ENCODE data around the gene GPR15LG.

- no peak for TF ChIP-seq CTCF (IDR thresholded peaks at IDR 0.05)
- no peak for TF ChIP-seq POLR2A (IDR thresholded peaks at IDR 0.05)
These were observed 14.4 kb upstream of the GPR15LG start for GRCh38 chr10:84159076-84159685.
